ENCODE results near the gene PEX3.
"Not testable (repeated sequence)": the region's sequence is repeated elsewhere in the genome, so short reads cannot be mapped to it uniquely, and the experiment has no call there.

The PEX3 gene

DNA sequence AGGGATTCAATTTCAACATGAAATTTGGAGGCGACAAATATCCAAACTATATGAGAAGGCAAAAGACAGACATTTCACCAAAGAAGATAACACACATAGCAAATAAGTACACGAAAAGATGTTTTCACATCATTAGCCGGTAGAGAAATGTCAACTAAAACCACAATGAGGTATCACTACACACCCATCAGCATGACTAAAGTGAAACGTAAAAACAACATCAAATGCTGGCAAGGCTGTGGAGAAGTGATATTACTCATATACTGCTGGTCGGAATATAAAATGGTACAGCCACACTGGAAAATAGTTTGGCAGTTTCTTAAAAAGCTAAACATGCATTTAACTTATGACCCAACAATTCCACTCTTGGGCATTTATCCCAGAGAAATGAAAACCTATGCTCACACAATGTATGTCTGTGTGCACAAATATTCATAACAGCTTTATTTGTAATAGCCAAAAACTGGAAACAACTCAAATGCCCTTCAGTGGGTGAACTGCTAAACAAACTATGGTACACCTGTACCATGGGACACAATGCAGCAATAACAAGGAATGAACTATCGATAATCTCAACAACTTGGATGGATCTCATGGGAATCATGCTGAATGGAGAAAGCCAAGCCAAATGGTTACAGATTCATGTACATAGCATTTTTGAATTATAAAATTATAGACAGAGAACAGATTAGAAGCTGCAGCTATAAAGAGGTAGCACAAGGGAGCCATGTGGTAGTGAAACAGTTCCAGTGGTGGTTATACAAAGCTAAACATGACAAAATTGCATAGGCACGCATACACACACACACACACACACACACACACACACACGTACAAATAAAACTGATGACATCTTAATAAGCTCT lies 8.7 kb upstream of the PEX3 start:
- ATAC-seq, result no peak
- TF ChIP-seq ZFP30 (CRISPR knock-in tag; IDR thresholded peaks at IDR 0.05) (no peak), CSDC2 (CRISPR knock-in tag; IDR thresholded peaks at IDR 0.05) (no peak), GLIS3 (CRISPR knock-in tag; IDR thresholded peaks at IDR 0.05) (no peak), TCF4 (CRISPR knock-in tag; IDR thresholded peaks at IDR 0.05; ENCODE audit: borderline replicate concordance) (no peak), PPARA (CRISPR knock-in tag; IDR thresholded peaks at IDR 0.05; ENCODE audit: borderline replicate concordance) (no peak), ARNTL (CRISPR knock-in tag; IDR thresholded peaks at IDR 0.05; ENCODE audit: borderline replicate concordance, low read depth) (no peak), ZC3H10 (CRISPR knock-in tag; IDR thresholded peaks at IDR 0.05) (no peak), ZNF565 (CRISPR knock-in tag; conservative IDR thresholded peaks at IDR 0.05; ENCODE audit: low read depth) (no peak), ZFP3 (CRISPR knock-in tag; IDR thresholded peaks at IDR 0.05) (no peak), ISL1 (CRISPR knock-in tag; IDR thresholded peaks at IDR 0.05) (no peak)
- TF ChIP-seq, protein P1, sequence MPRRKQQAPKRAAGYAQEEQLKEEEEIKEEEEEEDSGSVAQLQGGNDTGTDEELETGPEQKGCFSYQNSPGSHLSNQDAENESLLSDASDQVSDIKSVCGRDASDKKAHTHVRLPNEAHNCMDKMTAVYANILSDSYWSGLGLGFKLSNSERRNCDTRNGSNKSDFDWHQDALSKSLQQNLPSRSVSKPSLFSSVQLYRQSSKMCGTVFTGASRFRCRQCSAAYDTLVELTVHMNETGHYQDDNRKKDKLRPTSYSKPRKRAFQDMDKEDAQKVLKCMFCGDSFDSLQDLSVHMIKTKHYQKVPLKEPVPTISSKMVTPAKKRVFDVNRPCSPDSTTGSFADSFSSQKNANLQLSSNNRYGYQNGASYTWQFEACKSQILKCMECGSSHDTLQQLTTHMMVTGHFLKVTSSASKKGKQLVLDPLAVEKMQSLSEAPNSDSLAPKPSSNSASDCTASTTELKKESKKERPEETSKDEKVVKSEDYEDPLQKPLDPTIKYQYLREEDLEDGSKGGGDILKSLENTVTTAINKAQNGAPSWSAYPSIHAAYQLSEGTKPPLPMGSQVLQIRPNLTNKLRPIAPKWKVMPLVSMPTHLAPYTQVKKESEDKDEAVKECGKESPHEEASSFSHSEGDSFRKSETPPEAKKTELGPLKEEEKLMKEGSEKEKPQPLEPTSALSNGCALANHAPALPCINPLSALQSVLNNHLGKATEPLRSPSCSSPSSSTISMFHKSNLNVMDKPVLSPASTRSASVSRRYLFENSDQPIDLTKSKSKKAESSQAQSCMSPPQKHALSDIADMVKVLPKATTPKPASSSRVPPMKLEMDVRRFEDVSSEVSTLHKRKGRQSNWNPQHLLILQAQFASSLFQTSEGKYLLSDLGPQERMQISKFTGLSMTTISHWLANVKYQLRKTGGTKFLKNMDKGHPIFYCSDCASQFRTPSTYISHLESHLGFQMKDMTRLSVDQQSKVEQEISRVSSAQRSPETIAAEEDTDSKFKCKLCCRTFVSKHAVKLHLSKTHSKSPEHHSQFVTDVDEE (CRISPR knock-in tag; IDR thresholded peaks at IDR 0.05), result no peak
- TF ChIP-seq, protein P2, sequence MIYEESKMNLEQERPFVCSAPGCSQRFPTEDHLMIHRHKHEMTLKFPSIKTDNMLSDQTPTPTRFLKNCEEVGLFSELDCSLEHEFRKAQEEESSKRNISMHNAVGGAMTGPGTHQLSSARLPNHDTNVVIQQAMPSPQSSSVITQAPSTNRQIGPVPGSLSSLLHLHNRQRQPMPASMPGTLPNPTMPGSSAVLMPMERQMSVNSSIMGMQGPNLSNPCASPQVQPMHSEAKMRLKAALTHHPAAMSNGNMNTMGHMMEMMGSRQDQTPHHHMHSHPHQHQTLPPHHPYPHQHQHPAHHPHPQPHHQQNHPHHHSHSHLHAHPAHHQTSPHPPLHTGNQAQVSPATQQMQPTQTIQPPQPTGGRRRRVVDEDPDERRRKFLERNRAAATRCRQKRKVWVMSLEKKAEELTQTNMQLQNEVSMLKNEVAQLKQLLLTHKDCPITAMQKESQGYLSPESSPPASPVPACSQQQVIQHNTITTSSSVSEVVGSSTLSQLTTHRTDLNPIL (CRISPR knock-in tag; IDR thresholded peaks at IDR 0.05; ENCODE audit: low read depth), result no peak

DNA sequence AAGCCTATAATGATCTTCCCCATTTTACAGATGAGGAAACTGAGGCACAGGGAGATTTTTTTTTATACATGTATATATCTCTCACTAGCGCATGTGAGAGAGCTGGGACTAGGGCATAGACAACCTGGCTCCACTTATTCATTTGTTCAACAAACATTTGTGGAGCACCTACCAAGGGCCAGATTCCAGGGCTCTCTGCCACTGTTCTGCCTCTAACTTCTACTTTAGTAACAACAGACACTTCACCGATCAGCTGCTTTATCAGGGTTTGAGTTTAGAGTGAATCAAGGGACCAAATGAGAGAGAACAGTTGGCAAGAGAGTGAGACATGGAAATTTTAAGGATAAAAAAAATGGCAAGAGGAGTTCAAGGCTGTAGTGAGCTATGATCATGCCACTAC lies 7.5 kb upstream of the PEX3 start:
- TF ChIP-seq, protein P2 (CRISPR knock-in tag; IDR thresholded peaks at IDR 0.05; ENCODE audit: low read depth), result no peak
- TF ChIP-seq ZC3H10 (CRISPR knock-in tag; IDR thresholded peaks at IDR 0.05), result no peak
- no peak for TF ChIP-seq TCF4 (CRISPR knock-in tag; IDR thresholded peaks at IDR 0.05; ENCODE audit: borderline replicate concordance)
- no peak for TF ChIP-seq TOX (CRISPR knock-in tag; IDR thresholded peaks at IDR 0.05; ENCODE audit: borderline replicate concordance)
- no peak for TF ChIP-seq ARNTL (CRISPR knock-in tag; IDR thresholded peaks at IDR 0.05; ENCODE audit: borderline replicate concordance, low read depth)
- no peak for TF ChIP-seq ZFP30 (CRISPR knock-in tag; IDR thresholded peaks at IDR 0.05)
- TF ChIP-seq, protein P1 (CRISPR knock-in tag; IDR thresholded peaks at IDR 0.05), result no peak
- TF ChIP-seq ISL1 (CRISPR knock-in tag; IDR thresholded peaks at IDR 0.05), result no peak
- no peak for TF ChIP-seq GLIS3 (CRISPR knock-in tag; IDR thresholded peaks at IDR 0.05)
- ATAC-seq, result no peak

DNA sequence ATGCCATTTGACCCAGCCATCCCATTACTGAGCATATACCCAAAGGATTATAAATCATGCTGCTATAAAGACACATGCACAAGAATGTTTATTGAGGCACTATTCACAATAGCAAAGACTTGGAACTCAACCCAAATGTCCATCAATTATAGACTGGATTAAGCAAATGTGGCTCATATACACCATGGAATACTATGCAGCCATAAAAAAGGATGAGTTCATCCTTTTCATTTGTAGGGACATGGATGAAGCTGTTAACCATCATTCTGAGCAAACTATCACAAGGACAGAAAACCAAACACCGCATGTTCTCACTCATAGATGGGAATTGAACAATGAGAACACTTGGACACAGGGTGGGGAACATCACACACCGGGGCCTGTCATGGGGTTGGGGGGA lies 2.7 kb upstream of the PEX3 start:
- ATAC-seq, result not testable (repeated sequence)

DNA sequence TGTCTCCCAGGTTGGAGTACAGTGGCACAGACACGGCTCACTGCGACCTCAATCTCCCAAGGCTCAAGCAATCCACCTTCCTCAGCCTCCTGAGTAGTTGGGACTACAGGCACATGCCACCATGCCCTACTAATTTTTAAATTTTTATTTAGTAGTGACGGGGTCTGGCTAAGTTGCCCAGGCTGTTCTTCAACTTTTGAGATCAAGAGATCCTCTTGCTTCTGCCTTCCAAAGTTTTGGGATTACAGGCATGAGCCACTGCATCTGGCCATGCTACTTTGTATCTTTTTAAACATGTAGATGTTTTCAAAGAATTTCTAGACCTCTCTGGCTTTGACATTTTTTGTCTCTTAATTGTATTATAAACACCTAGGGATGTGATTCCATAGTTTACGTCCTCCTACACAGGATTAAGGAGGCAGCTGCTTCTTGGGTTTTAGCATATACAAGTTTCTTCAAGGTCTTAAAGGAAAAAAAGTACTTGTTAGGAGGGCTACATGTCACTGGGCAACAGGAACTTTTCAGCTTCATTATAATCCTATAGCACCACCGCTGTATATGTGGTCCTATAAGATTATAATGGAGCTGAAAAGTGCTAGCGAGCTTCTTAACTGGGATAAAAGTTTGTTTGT lies 1.4 kb upstream of the PEX3 start:
- TF ChIP-seq PPARA (CRISPR knock-in tag; IDR thresholded peaks at IDR 0.05; ENCODE audit: borderline replicate concordance) (no peak), ZNF70 (CRISPR knock-in tag; IDR thresholded peaks at IDR 0.05) (no peak), SNAI2 (CRISPR knock-in tag; IDR thresholded peaks at IDR 0.05) (no peak), TCF4 (CRISPR knock-in tag; IDR thresholded peaks at IDR 0.05; ENCODE audit: borderline replicate concordance) (no peak)
- TF ChIP-seq, protein P3, sequence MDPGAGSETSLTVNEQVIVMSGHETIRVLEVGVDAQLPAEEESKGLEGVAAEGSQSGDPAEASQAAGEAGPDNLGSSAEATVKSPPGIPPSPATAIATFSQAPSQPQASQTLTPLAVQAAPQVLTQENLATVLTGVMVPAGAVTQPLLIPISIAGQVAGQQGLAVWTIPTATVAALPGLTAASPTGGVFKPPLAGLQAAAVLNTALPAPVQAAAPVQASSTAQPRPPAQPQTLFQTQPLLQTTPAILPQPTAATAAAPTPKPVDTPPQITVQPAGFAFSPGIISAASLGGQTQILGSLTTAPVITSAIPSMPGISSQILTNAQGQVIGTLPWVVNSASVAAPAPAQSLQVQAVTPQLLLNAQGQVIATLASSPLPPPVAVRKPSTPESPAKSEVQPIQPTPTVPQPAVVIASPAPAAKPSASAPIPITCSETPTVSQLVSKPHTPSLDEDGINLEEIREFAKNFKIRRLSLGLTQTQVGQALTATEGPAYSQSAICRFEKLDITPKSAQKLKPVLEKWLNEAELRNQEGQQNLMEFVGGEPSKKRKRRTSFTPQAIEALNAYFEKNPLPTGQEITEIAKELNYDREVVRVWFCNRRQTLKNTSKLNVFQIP (CRISPR knock-in tag; IDR thresholded peaks at IDR 0.05; ENCODE audit: borderline replicate concordance, low read depth), result no peak
- TF ChIP-seq, protein P4, sequence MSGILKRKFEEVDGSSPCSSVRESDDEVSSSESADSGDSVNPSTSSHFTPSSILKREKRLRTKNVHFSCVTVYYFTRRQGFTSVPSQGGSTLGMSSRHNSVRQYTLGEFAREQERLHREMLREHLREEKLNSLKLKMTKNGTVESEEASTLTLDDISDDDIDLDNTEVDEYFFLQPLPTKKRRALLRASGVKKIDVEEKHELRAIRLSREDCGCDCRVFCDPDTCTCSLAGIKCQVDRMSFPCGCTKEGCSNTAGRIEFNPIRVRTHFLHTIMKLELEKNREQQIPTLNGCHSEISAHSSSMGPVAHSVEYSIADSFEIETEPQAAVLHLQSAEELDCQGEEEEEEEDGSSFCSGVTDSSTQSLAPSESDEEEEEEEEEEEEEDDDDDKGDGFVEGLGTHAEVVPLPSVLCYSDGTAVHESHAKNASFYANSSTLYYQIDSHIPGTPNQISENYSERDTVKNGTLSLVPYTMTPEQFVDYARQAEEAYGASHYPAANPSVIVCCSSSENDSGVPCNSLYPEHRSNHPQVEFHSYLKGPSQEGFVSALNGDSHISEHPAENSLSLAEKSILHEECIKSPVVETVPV (CRISPR knock-in tag; IDR thresholded peaks at IDR 0.05), result no peak
- no peak for ATAC-seq

All from SK-N-SH treated with all-trans-retinoic acid at 6 μM for 48 hours (cell line).